Gastroesophageal sphincter (tissue), 4 donors: ENCODE measurements around the gene RAP1GAP2. TPM values are rescaled to one million over a fixed set of nuclear protein-coding genes. Genes with fewer than 3 reads are reported as not detected.
A peak's percentile ranks its signal among the peaks of the same experiment; 100 is the strongest.

Experiments used
- ATAC-seq: fragments of 150-250 bp; one replicate; pipeline ENCODE4 v1.9.1; 2016; ENCODE audit warnings: mild to moderate bottlenecking, moderate library complexity
- H3K27ac ChIP-seq, 4 donors: fragments of 200-600 bp; sonication (generic) in 3 of 4; 1 replicate in 3 of 4; 2 replicates in 1 of 4; pipeline ENCODE4 v1.5.1; 2016 to 2019
- H3K27me3 ChIP-seq: fragments of 200-600 bp; sonication (generic); one replicate; pipeline ENCODE4 v1.5.1; 2019
- H3K36me3 ChIP-seq, 2 donors: fragments of 200-600 bp; sonication (generic); one replicate each; pipeline ENCODE4 v1.5.1; 2019; ENCODE audit warnings: control low read depth in 1 of 2
- H3K4me1 ChIP-seq, 3 donors: fragments of 200-600 bp; sonication (generic); 1 replicate in 2 of 3; 2 replicates in 1 of 3; pipeline ENCODE4 v1.5.1; 2016 to 2019; ENCODE audit warnings: control low read depth in 2 of 3
- H3K4me3 ChIP-seq, 2 donors: fragments of 200-600 bp; sonication (generic); one replicate each; pipeline ENCODE4 v1.5.1; 2019; ENCODE audit warnings: mild to moderate bottlenecking in 1 of 2, moderate library complexity in 1 of 2
- H3K9me3 ChIP-seq, 3 donors: fragments of 200-600 bp; sonication (generic); one replicate each; pipeline ENCODE4 v1.5.1; 2017 to 2019; ENCODE audit warnings: control low read depth in 2 of 3
- CTCF ChIP-seq, 4 experiments: fragments of 200-600 bp in 2 of 4; fragments of 450-650 bp in 2 of 4; sonication (generic) in 1 of 4; IDR thresholded peaks; one replicate each; pipeline ENCODE4 v1.5.1; 2017 to 2019; ENCODE audit warnings: antibody characterized with exemption in 4 of 4, mild to moderate bottlenecking in 2 of 4, moderate library complexity in 2 of 4
- EP300 ChIP-seq: sonication (generic); formaldehyde crosslinking; IDR thresholded peaks from one replicate; pipeline ENCODE4 v1.6.1; 2017; ENCODE audit warnings: antibody characterized with exemption, mild to moderate bottlenecking
- POLR2A ChIP-seq, 2 donors: fragments of 450-650 bp; IDR thresholded peaks; one replicate each; pipeline ENCODE4 v1.6.1; 2017; ENCODE audit warnings: antibody characterized with exemption in 2 of 2, mild to moderate bottlenecking in 2 of 2, moderate library complexity in 1 of 2
- POLR2AphosphoS5 ChIP-seq: sonication (generic); formaldehyde crosslinking; IDR thresholded peaks from one replicate; pipeline ENCODE4 v1.6.1; 2017; ENCODE audit warnings: antibody characterized with exemption
- WGBS, 2 donors: methylation state at CpG; one replicate each; pipeline ENCODE4 v1.1.5; 2018; ENCODE audit warnings: low coverage in 1 of 2; 5-methylcytosine and 5-hydroxymethylcytosine counted together
- total RNA-seq, 4 donors: library from RNA; depleted of rRNA; stranded (reverse); fragments of >200 nt; gene quantifications; one replicate each; pipeline ENCODE4 v1.1.0, GENCODE V29; 2016

The RAP1GAP2 gene
- total RNA-seq, 4 donors from 2014 or later: 8.8 to 19.5 (median 11.3) TPM

GRCh38 chr17:2786176-2786881 lies 9.9 kb upstream of the RAP1GAP2 start:
- Histone ChIP-seq H3K27ac (no peak overlapping the region), H3K4me1 (peaks cover 0 to 4% (median 0%) of the 10 kb centered on the region in 3 donors), H3K4me3 (no peak overlapping the region), H3K27me3 (peaks cover 41% of the 10 kb centered on the region), H3K36me3 (no peaks in the 10 kb centered on the region), H3K9me3 (peaks cover 0 to 8% (median 0%) of the 10 kb centered on the region in 3 donors)
- 0 to 80% methylated on average over 1 of the region's 21 CpGs for WGBS, 2 donors
- TF ChIP-seq CTCF (IDR thresholded peaks at IDR 0.05) (peak in 3 of 4 experiments; percentile 10 to 57 (median 25)), POLR2A (IDR thresholded peaks at IDR 0.05) (no peak)
- peak; percentile 65 for ATAC-seq

- WGBS, 2 donors: 71% methylated on average over 3 of the region's 3 CpGs
These were observed 6.5 kb upstream of the RAP1GAP2 start for GRCh38 chr17:2789700-2790099.

GRCh38 chr17:2792366-2793169 lies 3.7 kb upstream of the RAP1GAP2 start:
- ATAC-seq: no peak
- TF ChIP-seq POLR2A (IDR thresholded peaks at IDR 0.05): no peak
- no peak for TF ChIP-seq CTCF (IDR thresholded peaks at IDR 0.05)
- no peak for TF ChIP-seq POLR2AphosphoS5
- no peak for TF ChIP-seq EP300
- no peaks in the 10 kb centered on the region for H3K9me3 ChIP-seq
- WGBS, 2 donors: 70 to 72% methylated on average over 8 of the region's 24 CpGs
- no peak overlapping the region for H3K27ac ChIP-seq
- no peak overlapping the region for H3K4me3 ChIP-seq
- H3K27me3 ChIP-seq: peaks cover 54% of the 10 kb centered on the region
- H3K36me3 ChIP-seq: no peaks in the 10 kb centered on the region
- H3K4me1 ChIP-seq: no peaks in the 10 kb centered on the region

More at GRCh38 chr17:2789700-2790099, 6.5 kb upstream of the RAP1GAP2 start:
- peaks cover 36% of the 10 kb centered on the region for H3K27me3 ChIP-seq
- no peak overlapping the region for H3K4me3 ChIP-seq
- no peaks in the 10 kb centered on the region for H3K36me3 ChIP-seq
- no peak overlapping the region for H3K27ac ChIP-seq
- ATAC-seq: no peak
- TF ChIP-seq POLR2A (IDR thresholded peaks at IDR 0.05) (no peak), CTCF (IDR thresholded peaks at IDR 0.05) (no peak), EP300 (no peak), POLR2AphosphoS5 (no peak)
- no peaks in the 10 kb centered on the region for H3K9me3 ChIP-seq
- H3K4me1 ChIP-seq: peaks cover 0 to 4% (median 0%) of the 10 kb centered on the region in 3 donors

- Histone ChIP-seq H3K27me3 (peaks cover 71% of the 10 kb centered on the region), H3K4me1 (no peaks in the 10 kb centered on the region), H3K9me3 (no peaks in the 10 kb centered on the region), H3K4me3 (no peak overlapping the region), H3K27ac (no peak overlapping the region), H3K36me3 (no peaks in the 10 kb centered on the region)
- 65 to 69% methylated on average over 2 to 3 of the region's 6 CpGs for WGBS, 2 donors
- TF ChIP-seq POLR2A (IDR thresholded peaks at IDR 0.05): no peak
- TF ChIP-seq CTCF (IDR thresholded peaks at IDR 0.05): no peak
- TF ChIP-seq POLR2AphosphoS5: no peak
- no peak for TF ChIP-seq EP300
- no peak for ATAC-seq
These were observed 2.0 kb upstream of the RAP1GAP2 start for GRCh38 chr17:2794111-2794803.
